ENCODE measurements around the gene MINDY4. TPM values are rescaled to one million over a fixed set of nuclear protein-coding genes. Genes with fewer than 3 reads are reported as not detected.
A peak's percentile ranks its signal among the peaks of the same experiment; 100 is the strongest.

MINDY4 gene
- total RNA-seq, 2 donors from 2014 or later: 7.5 to 8.6 TPM

DNA sequence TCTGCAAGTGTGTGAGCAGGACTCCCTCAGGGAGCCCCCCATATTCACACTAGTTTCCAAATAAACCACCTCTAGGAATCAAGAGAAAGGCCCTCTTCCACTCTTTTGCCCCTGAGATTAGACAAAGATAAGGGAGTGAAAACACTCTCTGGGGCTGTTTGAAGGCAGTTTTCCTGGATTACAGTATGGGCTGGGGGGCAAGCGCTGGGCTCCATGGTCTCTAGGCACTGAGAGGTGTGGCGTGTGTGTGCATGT, 141.4 kb downstream of the MINDY4 start:
- H3K27ac ChIP-seq: peak overlapping the region; percentile 52 to 75 (median 72)
- intact Hi-C loops (cut with DNase I): no loop called here
- DNase-seq: no peak
- TF ChIP-seq, protein P1, sequence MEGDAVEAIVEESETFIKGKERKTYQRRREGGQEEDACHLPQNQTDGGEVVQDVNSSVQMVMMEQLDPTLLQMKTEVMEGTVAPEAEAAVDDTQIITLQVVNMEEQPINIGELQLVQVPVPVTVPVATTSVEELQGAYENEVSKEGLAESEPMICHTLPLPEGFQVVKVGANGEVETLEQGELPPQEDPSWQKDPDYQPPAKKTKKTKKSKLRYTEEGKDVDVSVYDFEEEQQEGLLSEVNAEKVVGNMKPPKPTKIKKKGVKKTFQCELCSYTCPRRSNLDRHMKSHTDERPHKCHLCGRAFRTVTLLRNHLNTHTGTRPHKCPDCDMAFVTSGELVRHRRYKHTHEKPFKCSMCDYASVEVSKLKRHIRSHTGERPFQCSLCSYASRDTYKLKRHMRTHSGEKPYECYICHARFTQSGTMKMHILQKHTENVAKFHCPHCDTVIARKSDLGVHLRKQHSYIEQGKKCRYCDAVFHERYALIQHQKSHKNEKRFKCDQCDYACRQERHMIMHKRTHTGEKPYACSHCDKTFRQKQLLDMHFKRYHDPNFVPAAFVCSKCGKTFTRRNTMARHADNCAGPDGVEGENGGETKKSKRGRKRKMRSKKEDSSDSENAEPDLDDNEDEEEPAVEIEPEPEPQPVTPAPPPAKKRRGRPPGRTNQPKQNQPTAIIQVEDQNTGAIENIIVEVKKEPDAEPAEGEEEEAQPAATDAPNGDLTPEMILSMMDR (IDR thresholded peaks at IDR 0.05): no peak
- no peak for TF ChIP-seq POLR2A (IDR thresholded peaks at IDR 0.05)
- H3K4me3 ChIP-seq: peak overlapping the region; percentile 0 to 38
- no peak for ATAC-seq
- peaks cover 96% of the 10 kb centered on the region for H3K4me1 ChIP-seq
- 20 to 55% methylated on average over 1 to 2 of the region's 2 CpGs for WGBS, 2 donors
- H3K36me3 ChIP-seq (replicated peaks in 1 of 2; ENCODE audit: insufficient read depth in 1 of 2, low read depth in 2 of 2): no peaks in the 10 kb centered on the region
- no peaks in the 10 kb centered on the region for H3K27me3 ChIP-seq
- no peaks in the 10 kb centered on the region for H3K9me3 ChIP-seq

DNA sequence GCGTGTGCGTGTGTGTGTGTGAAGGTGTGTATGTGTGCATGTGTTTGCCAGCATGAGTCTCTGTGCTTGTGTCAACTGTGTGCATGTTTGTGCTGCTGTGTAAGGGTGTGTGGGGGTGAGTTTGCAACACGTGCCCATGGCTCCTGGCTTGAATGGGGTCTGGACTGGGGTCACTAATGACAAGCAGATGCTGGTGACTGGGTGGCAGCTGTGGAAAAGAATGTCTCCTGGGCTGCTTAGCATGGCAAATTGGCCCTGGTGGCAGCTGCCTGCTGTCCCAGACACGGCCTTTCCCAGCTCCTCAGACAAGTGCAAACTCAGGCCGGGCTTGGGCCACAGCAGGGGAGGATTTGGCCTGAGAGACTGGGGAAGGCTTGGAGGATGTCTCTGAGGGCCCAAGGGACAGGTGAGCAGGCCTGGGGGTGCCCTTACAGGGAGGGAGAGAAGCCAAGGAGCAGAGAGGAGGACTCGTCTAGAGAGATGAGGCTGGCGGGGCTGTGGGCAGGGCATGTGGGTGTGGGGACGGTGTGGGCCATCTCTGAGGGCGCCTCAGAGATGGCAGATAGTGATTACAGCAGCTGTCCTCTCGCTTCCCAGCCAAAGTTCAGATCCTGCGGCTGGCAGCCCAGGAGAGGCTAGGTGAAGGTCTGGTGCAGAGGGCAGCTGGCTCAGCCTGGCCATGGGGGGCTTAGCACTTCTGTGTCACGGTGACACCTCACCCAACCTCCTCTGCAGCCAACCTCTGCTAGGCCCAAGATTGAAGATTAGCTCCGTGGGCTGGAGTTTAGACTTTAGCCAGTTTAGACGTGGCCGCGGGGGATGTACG, 142.0 kb downstream of the MINDY4 start:
- Histone ChIP-seq H3K27me3 (no peaks in the 10 kb centered on the region), H3K27ac (peak overlapping the region; percentile 52 to 75 (median 72)), H3K9me3 (no peaks in the 10 kb centered on the region), H3K4me1 (peaks cover 92% of the 10 kb centered on the region), H3K4me3 (peak overlapping the region in 1 of 2 donors; percentile 38), H3K36me3 (replicated peaks in 1 of 2; ENCODE audit: insufficient read depth in 1 of 2, low read depth in 2 of 2) (no peaks in the 10 kb centered on the region)
- TF ChIP-seq, protein P1 (IDR thresholded peaks at IDR 0.05): peak in 1 of 7 experiments; percentile 8
- TF ChIP-seq POLR2A (IDR thresholded peaks at IDR 0.05): no peak
- 39 to 42% methylated on average over 8 to 17 of the region's 17 CpGs for WGBS, 2 donors
- intact Hi-C loops (cut with DNase I): no loop called here
- peak; percentile 39 to 68 (median 51) for DNase-seq
- no peak for ATAC-seq

DNA sequence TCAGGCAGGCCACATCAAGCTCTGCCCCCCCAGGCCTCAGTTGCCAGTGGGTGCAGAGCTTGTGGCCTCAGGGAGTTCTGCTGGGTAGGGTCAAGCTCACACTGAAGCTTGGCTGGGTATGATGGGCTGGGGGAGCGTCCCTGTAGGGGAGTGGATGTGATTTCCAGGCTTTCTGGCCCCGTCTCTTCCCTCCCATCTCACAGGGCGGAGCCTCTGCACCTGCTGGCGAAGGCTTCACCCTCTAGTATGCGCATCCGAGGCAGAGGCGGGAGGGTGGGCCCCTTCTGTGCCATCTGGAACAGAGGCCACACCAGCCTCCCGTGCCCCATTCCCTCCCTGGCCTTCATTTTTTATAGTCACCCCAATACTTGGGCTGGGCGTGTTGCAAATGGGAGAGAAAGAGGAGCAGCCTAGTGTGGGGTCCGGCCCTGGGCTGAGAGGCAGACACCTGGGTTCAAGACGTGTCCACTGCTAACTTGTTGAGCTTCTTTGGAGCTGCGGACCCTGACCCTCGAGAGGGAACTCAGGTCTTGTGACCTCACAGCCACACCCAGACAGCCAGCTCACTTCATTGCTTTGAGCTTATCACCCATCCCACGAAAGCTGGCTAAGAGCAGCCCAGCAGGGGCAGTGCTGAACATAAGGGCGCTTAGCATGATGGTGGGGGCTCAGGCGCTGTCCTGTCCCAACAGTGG, 142.8 kb downstream of the MINDY4 start:
- H3K4me1 ChIP-seq: peaks cover 92% of the 10 kb centered on the region

DNA sequence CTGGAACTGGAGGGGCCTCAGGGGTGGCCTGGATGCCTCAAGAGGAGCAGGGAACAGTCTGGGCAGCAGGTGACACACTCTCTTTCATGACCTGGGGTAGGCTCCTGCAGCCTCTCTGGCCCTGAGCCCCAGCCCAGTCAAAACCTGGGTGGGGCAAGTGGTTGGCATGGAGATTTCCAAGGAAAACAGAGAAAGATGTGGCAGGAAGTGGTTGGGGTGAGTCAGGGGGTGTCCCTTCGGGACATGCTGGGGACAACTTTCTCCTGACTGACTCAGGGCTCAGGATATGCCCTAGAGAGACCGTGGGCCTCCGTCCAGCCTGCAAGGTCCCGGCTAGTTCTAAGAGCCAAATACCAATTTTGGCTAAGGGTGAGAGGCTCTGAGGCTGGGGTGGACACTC, 143.4 kb downstream of the MINDY4 start:
- intact Hi-C loops (cut with DNase I): no loop called here
- peaks cover 92% of the 10 kb centered on the region for H3K4me1 ChIP-seq
- ATAC-seq: no peak

More for the DNA sequence above, 142.8 kb downstream of the MINDY4 start:
- intact Hi-C loops (cut with DNase I): no loop called here
- 59 to 65% methylated on average over 16 of the region's 16 CpGs for WGBS, 2 donors
- TF ChIP-seq POLR2A (IDR thresholded peaks at IDR 0.05): peak in 1 of 3 donors; percentile 20
- TF ChIP-seq, protein P1 (IDR thresholded peaks at IDR 0.05): no peak
- H3K27ac ChIP-seq: peak overlapping the region in 3 of 4 donors; percentile 71 to 75 (median 72)
- H3K36me3 ChIP-seq (replicated peaks in 1 of 2; ENCODE audit: insufficient read depth in 1 of 2, low read depth in 2 of 2): no peaks in the 10 kb centered on the region
- no peaks in the 10 kb centered on the region for H3K27me3 ChIP-seq
- no peak for DNase-seq
- H3K9me3 ChIP-seq: no peaks in the 10 kb centered on the region
- H3K4me3 ChIP-seq: peak overlapping the region in 1 of 2 donors; percentile 38
- no peak for ATAC-seq

More for the DNA sequence above, 143.4 kb downstream of the MINDY4 start:
- no peaks in the 10 kb centered on the region for H3K27me3 ChIP-seq
- H3K36me3 ChIP-seq (replicated peaks in 1 of 2; ENCODE audit: insufficient read depth in 1 of 2, low read depth in 2 of 2): no peaks in the 10 kb centered on the region
- TF ChIP-seq, protein P1 (IDR thresholded peaks at IDR 0.05): no peak
- no peak for TF ChIP-seq POLR2A (IDR thresholded peaks at IDR 0.05)
- peak overlapping the region in 1 of 2 donors; percentile 0 for H3K4me3 ChIP-seq
- H3K27ac ChIP-seq: peak overlapping the region in 3 of 4 donors; percentile 71 to 75 (median 72)
- 58 to 70% methylated on average over 4 of the region's 4 CpGs for WGBS, 2 donors
- no peak for DNase-seq
- no peaks in the 10 kb centered on the region for H3K9me3 ChIP-seq
